Colonic mucosa (tissue), 4 donors: ENCODE measurements around the gene PDZD2. TPM values are rescaled to one million over a fixed set of nuclear protein-coding genes. Genes with fewer than 3 reads are reported as not detected.

Source experiments
- DNase-seq: peaks from one replicate; pipeline ENCODE4 v3.0.0-alpha.2; 2020
- H3K27ac ChIP-seq: fragments of 200-600 bp; one replicate; pipeline ENCODE4 v1.8.0; 2021
- H3K27me3 ChIP-seq: fragments of 200-600 bp; one replicate; pipeline ENCODE4 v1.8.0; 2021
- H3K36me3 ChIP-seq: fragments of 200-600 bp; one replicate; pipeline ENCODE4 v1.8.0; 2021
- H3K4me1 ChIP-seq: fragments of 200-600 bp; one replicate; pipeline ENCODE4 v1.8.0; 2021; ENCODE audit warnings: mild to moderate bottlenecking
- H3K4me3 ChIP-seq: fragments of 200-600 bp; one replicate; pipeline ENCODE4 v1.8.0; 2021
- H3K9ac ChIP-seq, 2 donors: one replicate each; pipeline ENCODE4 v1.7.0; 2013; ENCODE audit warnings: control low read depth in 2 of 2, low read depth in 2 of 2, low read length in 2 of 2
- H3K9me3 ChIP-seq: fragments of 200-600 bp; one replicate; pipeline ENCODE4 v1.8.0; 2021
- CTCF ChIP-seq: fragments of 200-600 bp; IDR thresholded peaks from one replicate; pipeline ENCODE4 v1.8.0; 2022; ENCODE audit warnings: antibody characterized with exemption, mild to moderate bottlenecking
- intact Hi-C: fragments of 100-400 bp; cut with DNase I; formaldehyde crosslinking; loops from one replicate; pipeline ENCODE4 v1.14.1; 2022
- total RNA-seq, 2 donors: library from RNA; stranded (reverse); fragmentation: NEBNext Ultra II Directional in 1 of 2; extraction: Animal tissue kit (Norgen Biotek cat#: 25700) in 1 of 2; gene quantifications; one replicate each; pipeline ENCODE4 v1.2.1, GENCODE V29; 2021
- donor health status: healthy.
- donor health status: DM: no; HTN: no; CAD: no.
- donor health status: DM: no; HTN: no; CAD: no.

The PDZD2 gene
- total RNA-seq, 2 donors from 2014 or later, result 1.8 to 2.3 TPM

- no peak for TF ChIP-seq CTCF
- no peaks in the 10 kb centered on the region for H3K27me3 ChIP-seq
- no peaks in the 10 kb centered on the region for H3K36me3 ChIP-seq
- H3K4me3 ChIP-seq, result no peak overlapping the region
- H3K27ac ChIP-seq, result no peak overlapping the region
- no peaks in the 10 kb centered on the region for H3K4me1 ChIP-seq
- H3K9ac ChIP-seq, result no peak overlapping the region
- H3K9me3 ChIP-seq, result no peaks in the 10 kb centered on the region
- DNase-seq, result no peak
- intact Hi-C loops, result no loop called here
Observed at GRCh38 chr5:31887556-31887955, 248.6 kb downstream of the PDZD2 start.

DNA sequence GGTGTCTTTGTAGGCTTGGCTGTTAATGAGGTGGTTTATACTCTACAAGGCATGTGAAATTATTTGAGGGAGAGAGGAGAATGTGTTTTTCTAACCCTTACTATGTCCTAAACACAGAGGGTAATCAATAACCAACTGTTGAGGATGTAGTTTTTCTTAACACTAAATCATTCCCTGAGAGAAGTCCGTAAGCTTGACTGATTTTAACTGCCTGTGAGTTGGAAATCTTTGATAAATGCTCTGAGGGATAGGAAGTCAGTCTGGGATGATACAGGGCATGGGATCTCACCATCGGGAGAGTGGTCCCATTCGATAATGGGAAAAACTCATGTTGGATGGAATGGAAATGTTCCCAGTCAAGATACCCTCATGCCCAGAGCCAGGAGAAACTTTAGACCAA lies 249.6 kb downstream of the PDZD2 start:
- intact Hi-C loops, result no loop called here
- DNase-seq, result no peak
- TF ChIP-seq CTCF, result no peak
- H3K27me3 ChIP-seq, result no peaks in the 10 kb centered on the region
- H3K4me3 ChIP-seq, result no peak overlapping the region
- no peak overlapping the region for H3K27ac ChIP-seq
- H3K9me3 ChIP-seq, result no peaks in the 10 kb centered on the region
- no peaks in the 10 kb centered on the region for H3K4me1 ChIP-seq
- H3K36me3 ChIP-seq, result no peaks in the 10 kb centered on the region
- H3K9ac ChIP-seq, result no peak overlapping the region

DNA sequence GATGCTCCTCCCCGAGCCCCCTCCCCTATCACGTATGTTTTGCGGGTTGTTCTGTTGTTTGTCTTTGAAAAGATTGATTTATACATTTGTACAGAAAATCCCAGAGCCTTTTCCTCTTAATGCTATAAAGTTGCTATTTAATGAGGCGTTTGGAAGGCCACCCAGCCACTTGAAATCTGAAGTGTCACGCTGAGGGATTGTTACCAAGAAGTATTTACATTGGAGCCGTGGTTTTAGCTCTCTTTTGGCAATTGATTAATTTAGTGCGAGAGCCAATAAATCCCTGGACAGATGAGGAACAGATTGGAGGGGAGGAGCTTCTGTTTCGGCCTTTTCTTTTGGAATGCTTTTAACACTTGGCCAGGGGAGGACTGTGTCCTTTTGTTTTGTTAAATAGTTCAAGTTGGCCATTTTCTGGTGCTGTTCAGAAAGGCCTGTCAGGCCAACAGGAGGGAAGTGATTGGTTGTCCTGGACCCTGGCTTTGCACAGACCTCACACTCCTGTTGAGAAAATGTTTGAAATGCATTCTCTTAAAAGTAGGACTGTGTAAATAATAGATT lies 250.2 kb downstream of the PDZD2 start:
- Histone ChIP-seq H3K4me3 (no peak overlapping the region), H3K27ac (no peak overlapping the region), H3K27me3 (no peaks in the 10 kb centered on the region), H3K9me3 (no peaks in the 10 kb centered on the region), H3K36me3 (no peaks in the 10 kb centered on the region), H3K9ac (no peak overlapping the region), H3K4me1 (no peaks in the 10 kb centered on the region)
- intact Hi-C loops, result no loop called here
- DNase-seq, result no peak
- no peak for TF ChIP-seq CTCF

GRCh38 chr5:31890046-31890445 lies 251.1 kb downstream of the PDZD2 start:
- H3K36me3 ChIP-seq, result no peaks in the 10 kb centered on the region
- no peak overlapping the region for H3K27ac ChIP-seq
- no peak for DNase-seq
- H3K9me3 ChIP-seq, result no peaks in the 10 kb centered on the region
- intact Hi-C loops, result no loop called here
- H3K4me3 ChIP-seq, result no peak overlapping the region
- H3K27me3 ChIP-seq, result no peaks in the 10 kb centered on the region
- no peak for TF ChIP-seq CTCF
- H3K4me1 ChIP-seq, result no peaks in the 10 kb centered on the region
- no peak overlapping the region for H3K9ac ChIP-seq

- no peak for DNase-seq
- no peak for TF ChIP-seq CTCF
- intact Hi-C loops, result no loop called here
- H3K9ac ChIP-seq, result no peak overlapping the region
- no peak overlapping the region for H3K4me3 ChIP-seq
- no peaks in the 10 kb centered on the region for H3K36me3 ChIP-seq
- no peak overlapping the region for H3K27ac ChIP-seq
- H3K27me3 ChIP-seq, result no peaks in the 10 kb centered on the region
- H3K4me1 ChIP-seq, result no peaks in the 10 kb centered on the region
- no peaks in the 10 kb centered on the region for H3K9me3 ChIP-seq
Observed at GRCh38 chr5:31894141-31894540, 255.2 kb downstream of the PDZD2 start.
